ENCODE measurements around the gene TENT5C. TPM values are rescaled to one million over a fixed set of nuclear protein-coding genes. Genes with fewer than 3 reads are reported as not detected.

Gene TENT5C
- total and polyA plus RNA-seq, 2 of the 13 experiments (the other 11 are each of a cell fraction or from before 2014, with no cell fraction given), result 0.02 to 0.38 TPM

DNA sequence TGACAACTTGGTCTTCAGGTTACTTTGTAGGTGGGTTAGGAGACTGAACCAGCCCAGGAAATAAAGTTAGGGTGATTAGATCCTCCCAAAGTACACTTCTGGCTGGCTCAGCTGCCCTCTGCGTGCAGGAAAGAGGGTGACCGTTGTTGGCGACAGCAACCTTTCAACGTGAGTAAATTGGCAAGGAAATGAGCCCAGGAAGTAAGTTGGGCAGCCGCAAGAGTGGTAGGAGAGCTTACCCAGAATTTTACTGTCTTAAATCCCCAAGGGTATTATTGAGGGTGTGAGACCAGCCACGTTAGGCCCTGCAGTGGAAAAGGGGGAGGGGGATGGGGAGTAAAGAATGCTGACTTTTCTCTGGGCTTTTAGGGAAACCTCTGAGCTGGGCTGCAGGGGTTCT, 1.6 kb downstream of the TENT5C start:
- intact Hi-C loops (cut with micrococcal nuclease; ENCODE audit: unreplicated experiment), result no loop called here
- ATAC-seq, result no peak
- 46% methylated on average over 6 of the region's 6 CpGs for WGBS (ENCODE audit: low lambda C conversion rate)

DNA sequence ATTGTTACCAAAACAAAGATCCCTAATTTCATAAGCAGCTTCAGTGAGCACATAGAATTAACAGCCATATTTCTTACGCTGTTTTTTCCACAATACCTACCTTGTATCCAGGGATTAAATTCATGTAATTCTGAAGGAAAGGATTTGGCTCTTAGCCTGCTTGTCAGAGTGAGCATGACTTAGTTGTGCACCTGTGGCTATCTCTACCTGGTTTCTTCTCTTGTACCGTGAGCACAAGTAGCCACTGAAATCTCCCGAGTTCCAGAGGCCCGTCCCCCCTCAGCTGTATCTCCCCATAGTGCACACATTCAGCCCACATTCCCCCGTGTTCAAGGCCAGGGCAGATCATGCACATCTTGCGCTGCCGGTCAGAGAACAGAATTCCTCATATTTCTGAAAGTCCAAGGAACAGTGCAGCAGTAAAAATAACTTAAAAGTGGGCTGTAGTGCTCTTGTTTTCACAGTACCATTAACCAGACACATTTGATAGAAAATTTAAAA, 2.3 kb downstream of the TENT5C start:
- TF ChIP-seq, protein P1, sequence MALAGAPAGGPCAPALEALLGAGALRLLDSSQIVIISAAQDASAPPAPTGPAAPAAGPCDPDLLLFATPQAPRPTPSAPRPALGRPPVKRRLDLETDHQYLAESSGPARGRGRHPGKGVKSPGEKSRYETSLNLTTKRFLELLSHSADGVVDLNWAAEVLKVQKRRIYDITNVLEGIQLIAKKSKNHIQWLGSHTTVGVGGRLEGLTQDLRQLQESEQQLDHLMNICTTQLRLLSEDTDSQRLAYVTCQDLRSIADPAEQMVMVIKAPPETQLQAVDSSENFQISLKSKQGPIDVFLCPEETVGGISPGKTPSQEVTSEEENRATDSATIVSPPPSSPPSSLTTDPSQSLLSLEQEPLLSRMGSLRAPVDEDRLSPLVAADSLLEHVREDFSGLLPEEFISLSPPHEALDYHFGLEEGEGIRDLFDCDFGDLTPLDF (CRISPR knock-in tag; IDR thresholded peaks at IDR 0.05), result no peak
- TF ChIP-seq HDAC2 (CRISPR knock-in tag; IDR thresholded peaks at IDR 0.05) (no peak), MED13 (CRISPR knock-in tag; IDR thresholded peaks at IDR 0.05) (no peak), MTF2 (CRISPR knock-in tag; IDR thresholded peaks at IDR 0.05; ENCODE audit: borderline replicate concordance) (no peak)
- TF ChIP-seq, protein P2, sequence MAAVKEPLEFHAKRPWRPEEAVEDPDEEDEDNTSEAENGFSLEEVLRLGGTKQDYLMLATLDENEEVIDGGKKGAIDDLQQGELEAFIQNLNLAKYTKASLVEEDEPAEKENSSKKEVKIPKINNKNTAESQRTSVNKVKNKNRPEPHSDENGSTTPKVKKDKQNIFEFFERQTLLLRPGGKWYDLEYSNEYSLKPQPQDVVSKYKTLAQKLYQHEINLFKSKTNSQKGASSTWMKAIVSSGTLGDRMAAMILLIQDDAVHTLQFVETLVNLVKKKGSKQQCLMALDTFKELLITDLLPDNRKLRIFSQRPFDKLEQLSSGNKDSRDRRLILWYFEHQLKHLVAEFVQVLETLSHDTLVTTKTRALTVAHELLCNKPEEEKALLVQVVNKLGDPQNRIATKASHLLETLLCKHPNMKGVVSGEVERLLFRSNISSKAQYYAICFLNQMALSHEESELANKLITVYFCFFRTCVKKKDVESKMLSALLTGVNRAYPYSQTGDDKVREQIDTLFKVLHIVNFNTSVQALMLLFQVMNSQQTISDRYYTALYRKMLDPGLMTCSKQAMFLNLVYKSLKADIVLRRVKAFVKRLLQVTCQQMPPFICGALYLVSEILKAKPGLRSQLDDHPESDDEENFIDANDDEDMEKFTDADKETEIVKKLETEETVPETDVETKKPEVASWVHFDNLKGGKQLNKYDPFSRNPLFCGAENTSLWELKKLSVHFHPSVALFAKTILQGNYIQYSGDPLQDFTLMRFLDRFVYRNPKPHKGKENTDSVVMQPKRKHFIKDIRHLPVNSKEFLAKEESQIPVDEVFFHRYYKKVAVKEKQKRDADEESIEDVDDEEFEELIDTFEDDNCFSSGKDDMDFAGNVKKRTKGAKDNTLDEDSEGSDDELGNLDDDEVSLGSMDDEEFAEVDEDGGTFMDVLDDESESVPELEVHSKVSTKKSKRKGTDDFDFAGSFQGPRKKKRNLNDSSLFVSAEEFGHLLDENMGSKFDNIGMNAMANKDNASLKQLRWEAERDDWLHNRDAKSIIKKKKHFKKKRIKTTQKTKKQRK (IDR thresholded peaks at IDR 0.05; ENCODE audit: low read length), result no peak
- TF ChIP-seq, protein P3, sequence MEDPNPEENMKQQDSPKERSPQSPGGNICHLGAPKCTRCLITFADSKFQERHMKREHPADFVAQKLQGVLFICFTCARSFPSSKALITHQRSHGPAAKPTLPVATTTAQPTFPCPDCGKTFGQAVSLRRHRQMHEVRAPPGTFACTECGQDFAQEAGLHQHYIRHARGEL (CRISPR knock-in tag; IDR thresholded peaks at IDR 0.05), result no peak
- no TSS peak for BruUV-seq (replicated peaks)
- H3K9me3 ChIP-seq (ENCODE audit: low read length), result no peaks in the 10 kb centered on the region
- ChIA-PET CTCF (ENCODE audit: low intra/inter-chr PET ratio, low total read pairs) (no interaction called here), POLR2A (no interaction called here)
- peaks cover 18% of the 10 kb centered on the region; the same call in 1 of the 2 replicates for H3K4me1 ChIP-seq (ENCODE audit: insufficient read depth, low read length)
- no peak overlapping the region for H3K27ac ChIP-seq (ENCODE audit: extremely low read length, insufficient read depth, low read length)
- H3K36me3 ChIP-seq (replicated peaks in 1 of 2; ENCODE audit: control insufficient read depth in 1 of 2, insufficient read depth in 2 of 2, low read length in 2 of 2), result no peaks in the 10 kb centered on the region
- ATAC-seq (no peak), DNase-seq (ENCODE audit: low spot score) (no peak), FAIRE-seq (no peak)
- no peak overlapping the region for H3K9ac ChIP-seq (ENCODE audit: insufficient read depth, low read depth, low read length)
- intact Hi-C loops (cut with micrococcal nuclease; ENCODE audit: unreplicated experiment), result no loop called here
- no peaks in the 10 kb centered on the region for H4K20me1 ChIP-seq (ENCODE audit: insufficient read depth, low read length)
- 40% methylated on average over 5 of the region's 7 CpGs for whole genome bisulfite sequencing (ENCODE audit: low lambda C conversion rate)
- no peak overlapping the region for H3K4me3 ChIP-seq (replicated peaks in 1 of 3; ENCODE audit: insufficient read depth in 1 of 3, low read depth in 2 of 3, low read length in 3 of 3)
- H3K79me2 ChIP-seq (ENCODE audit: insufficient read depth, low read length), result no peaks in the 10 kb centered on the region
- in situ Hi-C loops (cut with HindIII; ENCODE audit: extremely low pct_ligation_motif_present, low pct_unique_long_range_greater_than_20kb), result no loop called here
- no peak overlapping the region for H3K4me2 ChIP-seq (ENCODE audit: low read depth, low read length)
- peaks cover 5 to 22% of the 10 kb centered on the region in 2 experiments; a peak in 4 of 5 replicates for H3K27me3 ChIP-seq (ENCODE audit: control insufficient read depth in 1 of 2, insufficient read depth in 2 of 2, low read length in 2 of 2)
- no peak overlapping the region for H2AFZ ChIP-seq (ENCODE audit: low read length)

More for the DNA sequence above, 1.6 kb downstream of the TENT5C start:
- BruUV-seq (replicated peaks), result no TSS peak
- Histone ChIP-seq H3K9me3 (ENCODE audit: low read length) (no peaks in the 10 kb centered on the region), H3K27ac (ENCODE audit: extremely low read length, insufficient read depth, low read length) (no peak overlapping the region), H3K4me1 (ENCODE audit: insufficient read depth, low read length) (peaks cover 18% of the 10 kb centered on the region; the same call in 1 of the 2 replicates), H3K79me2 (ENCODE audit: insufficient read depth, low read length) (no peaks in the 10 kb centered on the region), H4K20me1 (ENCODE audit: insufficient read depth, low read length) (no peaks in the 10 kb centered on the region), H3K4me2 (ENCODE audit: low read depth, low read length) (no peak overlapping the region), H2AFZ (ENCODE audit: low read length) (no peak overlapping the region), H3K4me3 (replicated peaks in 1 of 3; ENCODE audit: insufficient read depth in 1 of 3, low read depth in 2 of 3, low read length in 3 of 3) (no peak overlapping the region), H3K27me3 (ENCODE audit: control insufficient read depth in 1 of 2, insufficient read depth in 2 of 2, low read length in 2 of 2) (peaks cover 5 to 22% of the 10 kb centered on the region in 2 experiments; a peak in 4 of 5 replicates), H3K36me3 (replicated peaks in 1 of 2; ENCODE audit: control insufficient read depth in 1 of 2, insufficient read depth in 2 of 2, low read length in 2 of 2) (no peaks in the 10 kb centered on the region), H3K9ac (ENCODE audit: insufficient read depth, low read depth, low read length) (no peak overlapping the region)
- DNase-seq (ENCODE audit: low spot score) (no peak), FAIRE-seq (no peak)
- ChIA-PET CTCF (ENCODE audit: low intra/inter-chr PET ratio, low total read pairs) (no interaction called here), POLR2A (no interaction called here)
- in situ Hi-C loops (cut with HindIII; ENCODE audit: extremely low pct_ligation_motif_present, low pct_unique_long_range_greater_than_20kb), result no loop called here
- TF ChIP-seq SUZ12 (IDR thresholded peaks at IDR 0.05; ENCODE audit: low read depth, low read length) (no peak), MED8 (CRISPR knock-in tag; IDR thresholded peaks at IDR 0.05; ENCODE audit: insufficient replicate concordance) (no peak), ZNF34 (CRISPR knock-in tag; IDR thresholded peaks at IDR 0.05; ENCODE audit: borderline replicate concordance) (no peak), RXRB (CRISPR knock-in tag; IDR thresholded peaks at IDR 0.05; ENCODE audit: borderline replicate concordance) (no peak)

Measured in HepG2 (cell line).